GM12874 (cell line): ENCODE measurements around the gene RBM18.

Experiments
- CTCF ChIP-seq: IDR thresholded peaks from 2 replicates; pipeline ENCODE4 v1.5.1; 2011; ENCODE audit warnings: low read depth, mild to moderate bottlenecking, control low read depth, low read length, moderate library complexity; ENCODE audit not compliant: insufficient read depth

RBM18 gene

GRCh38 chr9:122220673-122221182 lies 43.9 kb downstream of the RBM18 start:
- TF ChIP-seq CTCF, result no peak

- no peak for TF ChIP-seq CTCF
Observed at GRCh38 chr9:122219856-122220672, 44.6 kb downstream of the RBM18 start.

- TF ChIP-seq CTCF, result no peak
Observed at GRCh38 chr9:122218935-122219855, 45.4 kb downstream of the RBM18 start.

- no peak for TF ChIP-seq CTCF
Observed at GRCh38 chr9:122218071-122218934, 46.3 kb downstream of the RBM18 start.

- no peak for TF ChIP-seq CTCF
Observed at GRCh38 chr9:122217640-122218039, 47.0 kb downstream of the RBM18 start.

- no peak for TF ChIP-seq CTCF
Observed at GRCh38 chr9:122216798-122217418, 47.7 kb downstream of the RBM18 start.
